Mesothelial cell of epicardium (in vitro differentiated cells): ENCODE measurements around the gene ATAD3A. TPM values are rescaled to one million over a fixed set of nuclear protein-coding genes. Genes with fewer than 3 reads are reported as not detected.

Experiments used
- DNase-seq, 2 experiments: peaks; one replicate each; pipeline ENCODE4 v3.0.0; 2021; ENCODE audit warnings: low spot score in 2 of 2; ENCODE audit not compliant: unreplicated experiment in 2 of 2
- H3K27ac Mint-ChIP-seq: 2 replicates; pipeline ENCODE4 v1.8.0; 2021; ENCODE audit warnings: mixed read lengths
- H3K27me3 Mint-ChIP-seq: 2 replicates; pipeline ENCODE4 v1.8.0; 2021; ENCODE audit warnings: low read depth, mixed read lengths
- H3K36me3 Mint-ChIP-seq: 2 replicates; pipeline ENCODE4 v1.8.0; 2021; ENCODE audit warnings: mixed read lengths
- H3K4me1 Mint-ChIP-seq: 2 replicates; pipeline ENCODE4 v1.8.0; 2021; ENCODE audit warnings: mixed read lengths
- H3K4me3 Mint-ChIP-seq: 2 replicates; pipeline ENCODE4 v1.8.0; 2021; ENCODE audit warnings: mild to moderate bottlenecking, moderate library complexity, mixed read lengths
- H3K9me3 Mint-ChIP-seq: 2 replicates; pipeline ENCODE4 v1.8.0; 2021; ENCODE audit warnings: mixed read lengths
- CTCF ChIP-seq: fragments of 200-600 bp; sonication (generic); IDR thresholded peaks from one replicate; pipeline ENCODE4 v1.5.0; 2021; ENCODE audit warnings: antibody characterized with exemption; ENCODE audit not compliant: unreplicated experiment
- total RNA-seq: library from RNA; stranded (reverse); gene quantifications from 3 replicates; pipeline ENCODE4 v1.2.1, GENCODE V29; 2021

Gene ATAD3A
- total RNA-seq, 1 donor from 2014 or later, result 35.3 TPM

GRCh38 chr1:1534401-1535154 is 22.6 kb downstream of the ATAD3A start:
- Mint-ChIP-seq H3K27ac (no peak overlapping the region), H3K9me3 (peaks cover 6% of the 10 kb centered on the region), H3K4me3 (no peak overlapping the region), H3K4me1 (no peaks in the 10 kb centered on the region), H3K27me3 (no peaks in the 10 kb centered on the region), H3K36me3 (peaks cover 20% of the 10 kb centered on the region)
- TF ChIP-seq CTCF, result no peak
- no peak for DNase-seq

GRCh38 chr1:1535201-1536018 is 23.4 kb downstream of the ATAD3A start:
- no peaks in the 10 kb centered on the region for H3K4me1 Mint-ChIP-seq
- no peaks in the 10 kb centered on the region for H3K27me3 Mint-ChIP-seq
- H3K4me3 Mint-ChIP-seq, result no peak overlapping the region
- no peak for TF ChIP-seq CTCF
- H3K9me3 Mint-ChIP-seq, result peaks cover 6% of the 10 kb centered on the region
- DNase-seq, result no peak
- no peak overlapping the region for H3K27ac Mint-ChIP-seq
- peaks cover 12% of the 10 kb centered on the region for H3K36me3 Mint-ChIP-seq

GRCh38 chr1:1536019-1536937 is 24.3 kb downstream of the ATAD3A start:
- Mint-ChIP-seq H3K4me1 (no peaks in the 10 kb centered on the region), H3K27ac (peak overlapping the region; percentile 26), H3K36me3 (peaks cover 8% of the 10 kb centered on the region), H3K4me3 (no peak overlapping the region), H3K27me3 (no peaks in the 10 kb centered on the region), H3K9me3 (peaks cover 6% of the 10 kb centered on the region)
- DNase-seq, result no peak
- no peak for TF ChIP-seq CTCF

- Mint-ChIP-seq H3K9me3 (peaks cover 2% of the 10 kb centered on the region), H3K4me1 (no peaks in the 10 kb centered on the region), H3K4me3 (no peak overlapping the region), H3K27ac (peak overlapping the region; percentile 26), H3K27me3 (no peaks in the 10 kb centered on the region), H3K36me3 (peaks cover 11% of the 10 kb centered on the region)
- DNase-seq, result no peak
- TF ChIP-seq CTCF, result no peak
Observed at GRCh38 chr1:1536938-1537546, 25.1 kb downstream of the ATAD3A start.

- no peak for TF ChIP-seq CTCF
- peak overlapping the region; percentile 28 for H3K4me3 Mint-ChIP-seq
- H3K9me3 Mint-ChIP-seq, result no peaks in the 10 kb centered on the region
- no peaks in the 10 kb centered on the region for H3K4me1 Mint-ChIP-seq
- H3K27me3 Mint-ChIP-seq, result no peaks in the 10 kb centered on the region
- H3K36me3 Mint-ChIP-seq, result peaks cover 8% of the 10 kb centered on the region
- no peak for DNase-seq
- no peak overlapping the region for H3K27ac Mint-ChIP-seq
Observed at GRCh38 chr1:1537626-1538250, 25.8 kb downstream of the ATAD3A start.
